ENCODE data around the gene SHMT2.
A peak's percentile ranks its signal among the peaks of the same experiment; 100 is the strongest.

SHMT2 gene

GRCh38 chr12:57208631-57209282 lies 20.8 kb upstream of the SHMT2 start:
- no peaks in the 10 kb centered on the region for H3K9me3 ChIP-seq (ENCODE audit: insufficient read depth, low read depth, low read length)
- no peak overlapping the region for H3K9ac ChIP-seq (ENCODE audit: low read depth, low read length)
- WGBS = 92% methylated on average over 22 of the region's 22 CpGs
- H3K36me3 ChIP-seq (ENCODE audit: insufficient read depth, low read length) = peaks cover 77% of the 10 kb centered on the region
- H3K4me3 ChIP-seq (ENCODE audit: low read length) = no peak overlapping the region
- H3K27ac ChIP-seq (ENCODE audit: low read depth, low read length) = no peak overlapping the region
- peaks cover 4% of the 10 kb centered on the region for H3K27me3 ChIP-seq (ENCODE audit: insufficient read depth, low read length)
- peaks cover 8% of the 10 kb centered on the region for H3K4me1 ChIP-seq (ENCODE audit: insufficient read depth, low read length)

- WGBS = 95% methylated on average over 8 of the region's 8 CpGs
- H3K9ac ChIP-seq (ENCODE audit: low read depth, low read length) = no peak overlapping the region
- peaks cover 16% of the 10 kb centered on the region for H3K27me3 ChIP-seq (ENCODE audit: insufficient read depth, low read length)
- no peaks in the 10 kb centered on the region for H3K9me3 ChIP-seq (ENCODE audit: insufficient read depth, low read depth, low read length)
- no peak overlapping the region for H3K27ac ChIP-seq (ENCODE audit: low read depth, low read length)
- H3K4me3 ChIP-seq (ENCODE audit: low read length) = no peak overlapping the region
- peaks cover 66% of the 10 kb centered on the region for H3K36me3 ChIP-seq (ENCODE audit: insufficient read depth, low read length)
- peaks cover 13% of the 10 kb centered on the region for H3K4me1 ChIP-seq (ENCODE audit: insufficient read depth, low read length)
These were observed 19.6 kb upstream of the SHMT2 start for GRCh38 chr12:57209916-57210315.

- Histone ChIP-seq H3K9me3 (ENCODE audit: insufficient read depth, low read depth, low read length) (no peaks in the 10 kb centered on the region), H3K27me3 (ENCODE audit: insufficient read depth, low read length) (peaks cover 21% of the 10 kb centered on the region), H3K9ac (ENCODE audit: low read depth, low read length) (no peak overlapping the region), H3K36me3 (ENCODE audit: insufficient read depth, low read length) (peaks cover 60% of the 10 kb centered on the region), H3K4me1 (ENCODE audit: insufficient read depth, low read length) (peaks cover 13% of the 10 kb centered on the region), H3K27ac (ENCODE audit: low read depth, low read length) (no peak overlapping the region), H3K4me3 (ENCODE audit: low read length) (no peak overlapping the region)
- WGBS = 96% methylated on average over 15 of the region's 15 CpGs
These were observed 19.1 kb upstream of the SHMT2 start for GRCh38 chr12:57210461-57210860.

- H3K27ac ChIP-seq (ENCODE audit: low read depth, low read length) = no peak overlapping the region
- peaks cover 54% of the 10 kb centered on the region for H3K36me3 ChIP-seq (ENCODE audit: insufficient read depth, low read length)
- H3K27me3 ChIP-seq (ENCODE audit: insufficient read depth, low read length) = peaks cover 28% of the 10 kb centered on the region
- no peaks in the 10 kb centered on the region for H3K9me3 ChIP-seq (ENCODE audit: insufficient read depth, low read depth, low read length)
- H3K4me3 ChIP-seq (ENCODE audit: low read length) = no peak overlapping the region
- H3K9ac ChIP-seq (ENCODE audit: low read depth, low read length) = no peak overlapping the region
- WGBS = 96% methylated on average over 16 of the region's 16 CpGs
- H3K4me1 ChIP-seq (ENCODE audit: insufficient read depth, low read length) = peaks cover 13% of the 10 kb centered on the region
These were observed 18.4 kb upstream of the SHMT2 start for GRCh38 chr12:57210926-57211692.

- Histone ChIP-seq H3K27ac (ENCODE audit: low read depth, low read length) (no peak overlapping the region), H3K9me3 (ENCODE audit: insufficient read depth, low read depth, low read length) (no peaks in the 10 kb centered on the region), H3K36me3 (ENCODE audit: insufficient read depth, low read length) (peaks cover 47% of the 10 kb centered on the region), H3K27me3 (ENCODE audit: insufficient read depth, low read length) (peaks cover 36% of the 10 kb centered on the region), H3K4me1 (ENCODE audit: insufficient read depth, low read length) (peaks cover 13% of the 10 kb centered on the region), H3K4me3 (ENCODE audit: low read length) (no peak overlapping the region), H3K9ac (ENCODE audit: low read depth, low read length) (no peak overlapping the region)
- 94% methylated on average over 25 of the region's 27 CpGs for WGBS
These were observed 17.5 kb upstream of the SHMT2 start for GRCh38 chr12:57211791-57212700.

- 85% methylated on average over 5 of the region's 7 CpGs for WGBS
- peaks cover 13% of the 10 kb centered on the region for H3K4me1 ChIP-seq (ENCODE audit: insufficient read depth, low read length)
- peaks cover 42% of the 10 kb centered on the region for H3K27me3 ChIP-seq (ENCODE audit: insufficient read depth, low read length)
- no peak overlapping the region for H3K4me3 ChIP-seq (ENCODE audit: low read length)
- no peak overlapping the region for H3K9ac ChIP-seq (ENCODE audit: low read depth, low read length)
- H3K9me3 ChIP-seq (ENCODE audit: insufficient read depth, low read depth, low read length) = no peaks in the 10 kb centered on the region
- no peak overlapping the region; the same call in 1 of the 2 replicates for H3K27ac ChIP-seq (ENCODE audit: low read depth, low read length)
- peaks cover 43% of the 10 kb centered on the region for H3K36me3 ChIP-seq (ENCODE audit: insufficient read depth, low read length)
These were observed 16.8 kb upstream of the SHMT2 start for GRCh38 chr12:57212701-57213057.

- Histone ChIP-seq H3K4me1 (ENCODE audit: insufficient read depth, low read length) (peaks cover 13% of the 10 kb centered on the region), H3K27ac (ENCODE audit: low read depth, low read length) (no peak overlapping the region; the same call in 1 of the 2 replicates), H3K9me3 (ENCODE audit: insufficient read depth, low read depth, low read length) (no peaks in the 10 kb centered on the region), H3K9ac (ENCODE audit: low read depth, low read length) (no peak overlapping the region), H3K36me3 (ENCODE audit: insufficient read depth, low read length) (peaks cover 38% of the 10 kb centered on the region), H3K4me3 (ENCODE audit: low read length) (peak overlapping the region; percentile 11; the same call in 1 of the 2 replicates), H3K27me3 (ENCODE audit: insufficient read depth, low read length) (peaks cover 47% of the 10 kb centered on the region)
- WGBS = 15% methylated on average over 12 of the region's 16 CpGs
These were observed 16.3 kb upstream of the SHMT2 start for GRCh38 chr12:57213058-57213715.

- Histone ChIP-seq H3K27me3 (ENCODE audit: insufficient read depth, low read length) (peaks cover 54% of the 10 kb centered on the region), H3K9ac (ENCODE audit: low read depth, low read length) (no peak overlapping the region), H3K27ac (ENCODE audit: low read depth, low read length) (no peak overlapping the region), H3K9me3 (ENCODE audit: insufficient read depth, low read depth, low read length) (no peaks in the 10 kb centered on the region), H3K36me3 (ENCODE audit: insufficient read depth, low read length) (peaks cover 32% of the 10 kb centered on the region), H3K4me1 (ENCODE audit: insufficient read depth, low read length) (peaks cover 13% of the 10 kb centered on the region), H3K4me3 (ENCODE audit: low read length) (peak overlapping the region; percentile 11; the same call in 1 of the 2 replicates)
- WGBS = 62% methylated on average over 4 of the region's 4 CpGs
These were observed 15.6 kb upstream of the SHMT2 start for GRCh38 chr12:57213763-57214397.

GRCh38 chr12:57214398-57214781 lies 15.1 kb upstream of the SHMT2 start:
- H3K4me1 ChIP-seq (ENCODE audit: insufficient read depth, low read length) = peaks cover 13% of the 10 kb centered on the region
- H3K9ac ChIP-seq (ENCODE audit: low read depth, low read length) = no peak overlapping the region
- H3K9me3 ChIP-seq (ENCODE audit: insufficient read depth, low read depth, low read length) = no peaks in the 10 kb centered on the region
- peaks cover 27% of the 10 kb centered on the region for H3K36me3 ChIP-seq (ENCODE audit: insufficient read depth, low read length)
- no peak overlapping the region for H3K27ac ChIP-seq (ENCODE audit: low read depth, low read length)
- peaks cover 59% of the 10 kb centered on the region for H3K27me3 ChIP-seq (ENCODE audit: insufficient read depth, low read length)
- H3K4me3 ChIP-seq (ENCODE audit: low read length) = no peak overlapping the region
- WGBS = 10% methylated on average over 14 of the region's 14 CpGs

- no peaks in the 10 kb centered on the region for H3K9me3 ChIP-seq (ENCODE audit: insufficient read depth, low read depth, low read length)
- H3K9ac ChIP-seq (ENCODE audit: low read depth, low read length) = no peak overlapping the region
- peaks cover 18% of the 10 kb centered on the region for H3K4me1 ChIP-seq (ENCODE audit: insufficient read depth, low read length)
- H3K36me3 ChIP-seq (ENCODE audit: insufficient read depth, low read length) = peaks cover 20% of the 10 kb centered on the region
- no peak overlapping the region for H3K4me3 ChIP-seq (ENCODE audit: low read length)
- H3K27me3 ChIP-seq (ENCODE audit: insufficient read depth, low read length) = peaks cover 66% of the 10 kb centered on the region
- H3K27ac ChIP-seq (ENCODE audit: low read depth, low read length) = no peak overlapping the region
- WGBS = 66% methylated on average over 11 of the region's 11 CpGs
These were observed 14.4 kb upstream of the SHMT2 start for GRCh38 chr12:57215065-57215464.

All from HUES64 (cell line).